Measurements from ENCODE around the gene KLHL34.

The KLHL34 gene

GRCh38 chrX:21638311-21638710 is 19.8 kb downstream of the KLHL34 start:
- H3K27ac ChIP-seq (replicated peaks) = no peak overlapping the region
- no peak overlapping the region for H3K4me3 ChIP-seq (replicated peaks; ENCODE audit: insufficient read depth, low read length)
- TF ChIP-seq REST (IDR thresholded peaks at IDR 0.05; ENCODE audit: insufficient replicate concordance, low read depth) (no peak), GABPA (IDR thresholded peaks at IDR 0.05; ENCODE audit: low read depth) (no peak), POLR2AphosphoS5 (IDR thresholded peaks at IDR 0.05; ENCODE audit: low read depth) (no peak), SPI1 (IDR thresholded peaks at IDR 0.05; ENCODE audit: borderline replicate concordance, low read depth) (no peak)
- TF ChIP-seq, protein P1, sequence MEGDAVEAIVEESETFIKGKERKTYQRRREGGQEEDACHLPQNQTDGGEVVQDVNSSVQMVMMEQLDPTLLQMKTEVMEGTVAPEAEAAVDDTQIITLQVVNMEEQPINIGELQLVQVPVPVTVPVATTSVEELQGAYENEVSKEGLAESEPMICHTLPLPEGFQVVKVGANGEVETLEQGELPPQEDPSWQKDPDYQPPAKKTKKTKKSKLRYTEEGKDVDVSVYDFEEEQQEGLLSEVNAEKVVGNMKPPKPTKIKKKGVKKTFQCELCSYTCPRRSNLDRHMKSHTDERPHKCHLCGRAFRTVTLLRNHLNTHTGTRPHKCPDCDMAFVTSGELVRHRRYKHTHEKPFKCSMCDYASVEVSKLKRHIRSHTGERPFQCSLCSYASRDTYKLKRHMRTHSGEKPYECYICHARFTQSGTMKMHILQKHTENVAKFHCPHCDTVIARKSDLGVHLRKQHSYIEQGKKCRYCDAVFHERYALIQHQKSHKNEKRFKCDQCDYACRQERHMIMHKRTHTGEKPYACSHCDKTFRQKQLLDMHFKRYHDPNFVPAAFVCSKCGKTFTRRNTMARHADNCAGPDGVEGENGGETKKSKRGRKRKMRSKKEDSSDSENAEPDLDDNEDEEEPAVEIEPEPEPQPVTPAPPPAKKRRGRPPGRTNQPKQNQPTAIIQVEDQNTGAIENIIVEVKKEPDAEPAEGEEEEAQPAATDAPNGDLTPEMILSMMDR (IDR thresholded peaks at IDR 0.05; ENCODE audit: insufficient read depth, low read length) = no peak
- H3K27me3 ChIP-seq (ENCODE audit: insufficient read depth, poor library complexity, severe bottlenecking) = no peaks in the 10 kb centered on the region
- DNase-seq (ENCODE audit: low read depth in 1 of 2, low spot score in 1 of 2) = no peak

DNA sequence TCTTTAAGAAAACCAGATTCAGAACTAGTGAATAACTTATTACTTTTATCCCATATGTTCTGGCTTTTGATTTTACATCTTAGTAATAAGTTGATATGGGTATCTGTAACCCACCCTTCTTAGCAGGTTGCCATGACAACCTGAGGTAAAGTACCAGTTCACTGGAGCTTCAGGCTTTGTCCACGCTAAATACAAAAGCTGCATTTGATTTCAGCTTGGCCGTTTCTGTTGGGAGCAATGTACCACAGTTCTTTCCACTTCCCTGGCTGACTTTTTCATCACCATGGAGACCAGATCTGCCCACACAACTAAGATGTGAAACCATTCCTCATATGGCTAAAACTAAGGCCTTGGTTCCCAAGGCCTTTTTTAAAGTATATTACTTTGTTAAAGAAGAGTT is 26.1 kb downstream of the KLHL34 start:
- TF ChIP-seq, protein P1 (IDR thresholded peaks at IDR 0.05; ENCODE audit: insufficient read depth, low read length) = no peak
- TF ChIP-seq GABPA (IDR thresholded peaks at IDR 0.05; ENCODE audit: low read depth) (no peak), REST (IDR thresholded peaks at IDR 0.05; ENCODE audit: insufficient replicate concordance, low read depth) (no peak), SPI1 (IDR thresholded peaks at IDR 0.05; ENCODE audit: borderline replicate concordance, low read depth) (no peak), POLR2AphosphoS5 (IDR thresholded peaks at IDR 0.05; ENCODE audit: low read depth) (no peak)
- Histone ChIP-seq H3K27ac (replicated peaks) (no peak overlapping the region), H3K4me3 (replicated peaks; ENCODE audit: insufficient read depth, low read length) (no peak overlapping the region), H3K27me3 (ENCODE audit: insufficient read depth, poor library complexity, severe bottlenecking) (no peaks in the 10 kb centered on the region)
- DNase-seq (ENCODE audit: low read depth in 1 of 2, low spot score in 1 of 2) = no peak

GRCh38 chrX:21623778-21624501 is 34.2 kb downstream of the KLHL34 start:
- no peak for DNase-seq (ENCODE audit: low read depth in 1 of 2, low spot score in 1 of 2)
- H3K27me3 ChIP-seq (ENCODE audit: insufficient read depth, poor library complexity, severe bottlenecking) = no peaks in the 10 kb centered on the region
- no peak overlapping the region for H3K27ac ChIP-seq (replicated peaks)
- TF ChIP-seq, protein P1 (IDR thresholded peaks at IDR 0.05; ENCODE audit: insufficient read depth, low read length) = no peak
- no peak for TF ChIP-seq POLR2AphosphoS5 (IDR thresholded peaks at IDR 0.05; ENCODE audit: low read depth)
- TF ChIP-seq REST (IDR thresholded peaks at IDR 0.05; ENCODE audit: insufficient replicate concordance, low read depth) = no peak
- no peak for TF ChIP-seq GABPA (IDR thresholded peaks at IDR 0.05; ENCODE audit: low read depth)
- TF ChIP-seq SPI1 (IDR thresholded peaks at IDR 0.05; ENCODE audit: borderline replicate concordance, low read depth) = no peak
- H3K4me3 ChIP-seq (replicated peaks; ENCODE audit: insufficient read depth, low read length) = no peak overlapping the region

All from HL-60 (cell line).